SJCRH30 (cell line): Measurements from ENCODE around the gene RNF19B. TPM values are rescaled to one million over a fixed set of nuclear protein-coding genes. Genes with fewer than 3 reads are reported as not detected.

Source experiments
- DNase-seq, 2 experiments: peaks; one replicate each; pipeline ENCODE4 v3.0.0-alpha.2; 2015 to 2020
- H3K27ac ChIP-seq: fragments of 250-450 bp; sonication (Bioruptor Pico); 2 replicates; pipeline ENCODE4 v1.5.1; 2020; ENCODE audit warnings: mild to moderate bottlenecking, moderate library complexity
- H3K27me3 ChIP-seq: fragments of 250-450 bp; sonication (Bioruptor Pico); 2 replicates; pipeline ENCODE4 v1.5.1; 2020; ENCODE audit warnings: mild to moderate bottlenecking, moderate library complexity
- H3K36me3 ChIP-seq: fragments of 250-450 bp; sonication (Bioruptor Pico); 2 replicates; pipeline ENCODE4 v1.5.1; 2020; ENCODE audit warnings: mild to moderate bottlenecking, moderate library complexity
- H3K4me1 ChIP-seq: fragments of 250-450 bp; sonication (Bioruptor Pico); 2 replicates; pipeline ENCODE4 v1.5.1; 2020; ENCODE audit warnings: mild to moderate bottlenecking, moderate library complexity
- H3K4me3 ChIP-seq: fragments of 250-450 bp; sonication (Bioruptor Pico); 2 replicates; pipeline ENCODE4 v1.5.1; 2020; ENCODE audit warnings: mild to moderate bottlenecking, moderate library complexity
- H3K9me3 ChIP-seq: fragments of 250-450 bp; sonication (Bioruptor Pico); replicated peaks from 2 replicates; pipeline ENCODE4 v1.5.1; 2020; ENCODE audit warnings: mild to moderate bottlenecking, moderate library complexity
- total RNA-seq: library from RNA; depleted of rRNA; stranded (reverse); fragments of >200 nt; shearing (Covaris generic); gene quantifications from 2 replicates; pipeline ENCODE4 v1.2.3, GENCODE V29; 2014

RNF19B gene
- total RNA-seq, 1 experiment from 2014 or later: 10.5 TPM

DNA sequence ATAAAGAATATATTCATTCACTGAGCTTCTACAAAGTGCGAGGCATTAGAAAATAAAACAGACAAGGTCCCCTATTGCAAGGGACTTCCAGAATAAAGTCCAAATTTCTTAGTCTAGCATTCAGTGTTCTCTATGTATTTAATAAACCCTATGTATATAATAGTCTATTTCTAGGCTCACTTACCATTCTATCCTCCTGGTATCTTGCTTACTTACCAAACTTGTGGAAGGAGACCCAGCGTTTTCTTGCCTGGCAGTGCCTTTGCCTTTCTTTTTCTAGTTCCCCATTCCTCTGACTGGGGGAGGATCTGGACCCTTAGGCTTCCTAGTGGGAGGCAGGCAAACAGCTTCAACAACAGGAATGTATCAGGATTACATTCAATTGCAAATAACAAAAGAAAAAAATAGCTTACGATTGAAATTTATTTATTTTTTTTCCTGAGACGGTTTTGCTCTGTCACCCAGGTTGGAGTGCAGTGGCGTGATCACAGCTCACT is 690 bp upstream of the RNF19B start:
- H3K4me3 ChIP-seq: peak overlapping the region; percentile 72

DNA sequence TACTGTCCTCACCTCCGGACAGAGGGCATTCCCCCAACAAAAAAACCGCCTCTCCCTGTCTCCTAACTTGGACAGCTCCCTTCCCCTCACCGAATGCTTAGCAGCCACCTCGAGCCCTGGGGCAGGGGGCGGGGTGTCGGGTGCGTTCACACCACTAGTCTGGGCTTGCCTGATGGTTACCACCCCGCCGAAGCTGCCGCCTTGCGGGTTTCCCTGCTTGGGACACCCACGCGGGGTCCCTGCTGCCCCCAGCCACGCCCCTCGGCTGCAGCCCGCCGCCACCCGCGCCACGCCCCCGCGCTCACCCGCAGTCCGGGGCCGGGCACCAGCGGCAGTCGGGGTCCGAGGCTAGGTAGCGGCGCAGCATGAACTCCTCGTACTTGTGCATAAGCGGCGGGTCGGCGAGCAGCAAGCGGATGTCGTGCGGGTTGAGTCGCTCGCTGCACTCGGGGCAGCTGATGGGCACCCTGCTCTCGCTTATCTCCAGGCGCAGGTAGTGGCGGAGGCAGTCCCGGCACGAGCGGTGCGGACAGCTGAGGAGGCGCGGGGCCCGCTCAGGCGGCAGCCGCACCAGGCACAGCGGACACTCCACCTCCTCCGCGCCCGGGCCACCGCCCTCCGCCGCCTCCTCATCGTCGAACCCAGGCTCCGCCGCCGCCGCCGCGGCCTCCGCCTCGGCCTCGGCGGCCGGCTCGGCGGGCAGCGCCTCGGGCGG is 706 bp downstream of the RNF19B start:
- DNase-seq: peak; percentile 80
- Histone ChIP-seq H3K4me1 (peaks cover 7% of the 10 kb centered on the region; the same call in 1 of the 2 replicates), H3K36me3 (no peaks in the 10 kb centered on the region), H3K4me3 (peak overlapping the region; percentile 72), H3K27ac (no peak overlapping the region; the same call in 1 of the 2 replicates), H3K9me3 (no peaks in the 10 kb centered on the region), H3K27me3 (no peaks in the 10 kb centered on the region; the same call in 1 of the 2 replicates)

More for the DNA sequence above, 690 bp upstream of the RNF19B start:
- Histone ChIP-seq H3K36me3 (no peaks in the 10 kb centered on the region), H3K9me3 (no peaks in the 10 kb centered on the region), H3K27ac (no peak overlapping the region), H3K4me1 (peaks cover 7% of the 10 kb centered on the region; the same call in 1 of the 2 replicates), H3K27me3 (no peaks in the 10 kb centered on the region; the same call in 1 of the 2 replicates)
- no peak for DNase-seq

DNA sequence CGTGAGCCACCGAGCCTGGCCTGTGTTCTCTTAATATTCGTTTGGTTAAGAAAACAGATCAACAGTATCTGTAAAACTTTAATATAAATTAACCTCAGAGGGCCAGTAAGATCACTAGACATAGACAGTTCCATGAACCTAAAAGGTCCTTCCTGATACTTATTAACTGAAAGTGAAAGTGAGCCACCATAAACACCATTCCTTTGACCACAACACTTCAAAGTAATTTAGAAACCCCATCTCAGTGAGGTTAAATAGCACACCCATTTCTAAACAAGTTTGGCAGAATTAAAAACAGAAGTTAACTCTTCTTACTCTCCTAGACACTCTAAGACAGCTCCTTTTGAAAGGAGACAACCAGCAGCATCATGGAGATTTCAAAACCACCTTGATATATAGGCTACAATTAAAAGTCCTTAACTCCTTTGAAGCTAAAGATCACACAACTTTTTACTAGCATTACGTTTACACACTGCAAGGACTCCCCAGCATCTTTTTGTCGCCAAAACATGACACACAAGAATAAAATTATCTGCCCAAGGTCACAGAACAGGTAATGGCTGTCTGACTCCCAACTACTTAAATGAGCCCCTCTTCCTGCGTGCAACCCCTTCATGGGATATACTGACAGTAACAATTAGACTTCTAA is 2.2 kb downstream of the RNF19B start:
- Histone ChIP-seq H3K27me3 (no peaks in the 10 kb centered on the region), H3K4me3 (no peak overlapping the region), H3K27ac (no peak overlapping the region), H3K4me1 (peaks cover 9% of the 10 kb centered on the region; the same call in 1 of the 2 replicates), H3K36me3 (no peaks in the 10 kb centered on the region), H3K9me3 (no peaks in the 10 kb centered on the region)
- DNase-seq: no peak

DNA sequence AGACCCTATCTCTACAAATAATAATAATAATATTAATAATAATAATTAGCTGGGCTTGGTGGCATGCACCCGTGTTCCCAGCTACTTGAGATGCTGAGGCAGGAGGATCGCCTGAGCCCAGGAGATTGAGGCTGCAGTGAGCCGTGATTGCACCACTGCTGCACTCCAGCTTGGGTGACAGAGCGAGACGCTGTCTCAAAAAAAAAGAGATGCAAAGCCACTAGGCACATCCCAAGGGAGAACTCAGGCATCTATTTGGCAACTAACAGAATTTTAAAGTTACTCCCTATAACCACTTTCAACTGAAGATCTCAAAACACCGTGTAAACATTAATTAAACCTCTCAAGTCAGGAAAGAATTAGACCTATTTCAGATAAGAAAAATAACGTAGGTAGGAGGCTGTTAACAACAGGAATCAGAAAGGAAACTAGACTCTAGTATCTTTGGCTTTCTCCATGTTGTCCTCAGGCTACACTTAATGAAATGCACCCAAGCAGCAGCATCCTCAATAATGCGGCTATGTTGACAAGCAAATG is 3.7 kb downstream of the RNF19B start:
- Histone ChIP-seq H3K36me3 (no peaks in the 10 kb centered on the region), H3K4me3 (no peak overlapping the region), H3K27ac (no peak overlapping the region), H3K9me3 (no peaks in the 10 kb centered on the region; the same call in 1 of the 2 replicates), H3K4me1 (peaks cover 9% of the 10 kb centered on the region; the same call in 1 of the 2 replicates), H3K27me3 (no peaks in the 10 kb centered on the region)
- no peak for DNase-seq

DNA sequence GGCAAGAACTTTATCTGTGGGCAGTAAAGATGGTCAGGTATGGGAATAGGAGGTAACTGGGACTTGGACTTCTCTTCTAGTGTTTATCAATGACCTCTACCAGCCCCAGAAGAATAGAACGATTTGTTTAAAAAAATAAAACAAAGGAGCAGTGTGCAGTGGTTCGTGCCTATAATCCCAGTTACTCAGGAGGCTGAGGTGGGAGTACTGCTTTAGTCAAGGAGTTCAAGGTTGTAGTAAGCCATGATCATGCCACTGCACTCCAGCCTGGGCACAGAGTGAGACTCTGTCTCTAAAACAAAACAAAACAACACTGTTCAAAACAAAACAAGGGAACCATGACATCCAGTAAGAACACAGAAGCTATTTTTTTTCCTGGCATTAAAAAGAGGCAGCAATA is 4.3 kb downstream of the RNF19B start:
- Histone ChIP-seq H3K27me3 (no peaks in the 10 kb centered on the region), H3K4me1 (peaks cover 9% of the 10 kb centered on the region; the same call in 1 of the 2 replicates), H3K27ac (no peak overlapping the region), H3K9me3 (no peaks in the 10 kb centered on the region; the same call in 1 of the 2 replicates), H3K4me3 (no peak overlapping the region), H3K36me3 (no peaks in the 10 kb centered on the region)
- no peak for DNase-seq

DNA sequence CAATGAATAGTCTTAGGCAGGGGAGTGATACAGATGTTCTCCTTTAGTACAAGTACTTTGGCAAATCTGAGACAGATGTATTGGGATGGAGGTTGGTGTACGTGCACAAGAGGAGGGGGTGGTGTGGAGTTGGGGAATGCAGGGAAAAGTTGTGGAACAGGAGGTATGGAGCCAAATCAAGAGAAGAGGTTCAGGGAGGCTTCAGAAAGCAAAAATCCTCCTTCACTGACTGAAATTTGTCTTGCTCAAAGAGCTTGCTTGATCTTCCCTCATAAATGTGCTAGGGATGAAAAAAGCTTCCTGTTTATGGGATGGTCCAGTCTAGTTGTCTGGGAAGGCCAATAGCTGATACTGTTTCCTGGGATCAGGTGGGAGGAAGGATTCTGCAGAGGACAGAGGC is 5.8 kb downstream of the RNF19B start:
- Histone ChIP-seq H3K9me3 (no peaks in the 10 kb centered on the region; the same call in 1 of the 2 replicates), H3K27ac (no peak overlapping the region), H3K4me3 (no peak overlapping the region), H3K36me3 (no peaks in the 10 kb centered on the region), H3K27me3 (no peaks in the 10 kb centered on the region), H3K4me1 (peaks cover 9% of the 10 kb centered on the region; the same call in 1 of the 2 replicates)
- no peak for DNase-seq

DNA sequence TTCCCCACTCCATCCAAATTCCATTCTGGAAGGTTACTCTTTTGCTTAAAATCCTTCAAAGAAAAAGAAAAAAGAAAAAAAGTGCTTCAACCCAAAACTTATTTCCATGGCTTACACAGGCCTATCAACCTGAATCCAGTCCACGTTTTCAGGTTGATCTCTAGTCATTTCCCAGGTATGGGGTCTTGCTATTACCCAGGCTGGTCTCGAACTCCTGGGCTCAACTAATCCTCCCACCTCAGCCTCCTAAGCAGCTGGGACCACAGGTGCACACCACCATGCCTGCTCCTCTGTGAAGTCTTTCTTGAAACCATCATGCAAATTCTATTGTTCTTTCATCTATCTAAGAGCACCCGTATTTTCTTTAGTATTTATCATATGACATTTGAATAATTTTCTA is 7.6 kb downstream of the RNF19B start:
- no peaks in the 10 kb centered on the region for H3K27me3 ChIP-seq
- no peak for DNase-seq
- no peak overlapping the region for H3K27ac ChIP-seq
- no peaks in the 10 kb centered on the region for H3K36me3 ChIP-seq
- peaks cover 2% of the 10 kb centered on the region; the same call in 1 of the 2 replicates for H3K4me1 ChIP-seq
- no peak overlapping the region for H3K4me3 ChIP-seq
- H3K9me3 ChIP-seq: no peaks in the 10 kb centered on the region; the same call in 1 of the 2 replicates

- Histone ChIP-seq H3K27ac (no peak overlapping the region), H3K36me3 (no peaks in the 10 kb centered on the region), H3K4me3 (no peak overlapping the region), H3K4me1 (peaks cover 2% of the 10 kb centered on the region; the same call in 1 of the 2 replicates), H3K9me3 (no peaks in the 10 kb centered on the region; the same call in 1 of the 2 replicates), H3K27me3 (no peaks in the 10 kb centered on the region)
- DNase-seq: no peak
Observed at GRCh38 chr1:32954168-32954567, 10.4 kb downstream of the RNF19B start.

- no peak overlapping the region for H3K4me3 ChIP-seq
- no peak for DNase-seq
- H3K27me3 ChIP-seq: no peaks in the 10 kb centered on the region
- no peaks in the 10 kb centered on the region; the same call in 1 of the 2 replicates for H3K9me3 ChIP-seq
- H3K36me3 ChIP-seq: no peaks in the 10 kb centered on the region
- peaks cover 2% of the 10 kb centered on the region; the same call in 1 of the 2 replicates for H3K4me1 ChIP-seq
- no peak overlapping the region for H3K27ac ChIP-seq
Observed at GRCh38 chr1:32953495-32953894, 11.1 kb downstream of the RNF19B start.

- no peak for DNase-seq
- H3K27me3 ChIP-seq: no peaks in the 10 kb centered on the region
- H3K9me3 ChIP-seq: no peaks in the 10 kb centered on the region
- H3K4me3 ChIP-seq: no peak overlapping the region
- peaks cover 7% of the 10 kb centered on the region; the same call in 1 of the 2 replicates for H3K36me3 ChIP-seq
- H3K4me1 ChIP-seq: no peaks in the 10 kb centered on the region
- H3K27ac ChIP-seq: no peak overlapping the region
Observed at GRCh38 chr1:32949519-32949918, 15.1 kb downstream of the RNF19B start.

DNA sequence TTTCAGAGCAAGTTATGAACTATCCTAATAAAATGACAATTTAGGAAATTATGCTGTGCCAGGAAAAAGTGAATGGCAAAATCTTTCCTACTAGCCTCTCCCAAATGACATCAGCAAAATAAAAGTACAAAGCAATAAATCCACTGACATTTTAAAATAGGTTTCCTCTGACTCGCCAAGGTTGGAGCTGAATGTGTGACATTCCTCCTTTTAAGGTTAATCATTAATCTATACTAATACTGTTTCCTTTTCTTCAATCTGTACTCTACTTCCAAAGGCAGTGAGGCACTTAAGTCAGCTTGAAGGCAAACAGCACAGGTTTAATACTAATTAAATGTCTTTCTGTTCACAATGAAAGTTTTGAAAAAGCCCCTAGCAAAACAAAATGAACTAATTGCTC is 15.7 kb downstream of the RNF19B start:
- Histone ChIP-seq H3K4me1 (no peaks in the 10 kb centered on the region), H3K4me3 (no peak overlapping the region), H3K36me3 (peaks cover 8% of the 10 kb centered on the region; the same call in 1 of the 2 replicates), H3K9me3 (no peaks in the 10 kb centered on the region), H3K27ac (no peak overlapping the region), H3K27me3 (no peaks in the 10 kb centered on the region)
- DNase-seq: no peak

- no peak overlapping the region for H3K27ac ChIP-seq
- no peaks in the 10 kb centered on the region for H3K9me3 ChIP-seq
- no peak for DNase-seq
- no peaks in the 10 kb centered on the region for H3K4me1 ChIP-seq
- H3K4me3 ChIP-seq: no peak overlapping the region
- no peaks in the 10 kb centered on the region for H3K27me3 ChIP-seq
- peaks cover 13% of the 10 kb centered on the region; the same call in 1 of the 2 replicates for H3K36me3 ChIP-seq
Observed at GRCh38 chr1:32948390-32948722, 16.3 kb downstream of the RNF19B start.

DNA sequence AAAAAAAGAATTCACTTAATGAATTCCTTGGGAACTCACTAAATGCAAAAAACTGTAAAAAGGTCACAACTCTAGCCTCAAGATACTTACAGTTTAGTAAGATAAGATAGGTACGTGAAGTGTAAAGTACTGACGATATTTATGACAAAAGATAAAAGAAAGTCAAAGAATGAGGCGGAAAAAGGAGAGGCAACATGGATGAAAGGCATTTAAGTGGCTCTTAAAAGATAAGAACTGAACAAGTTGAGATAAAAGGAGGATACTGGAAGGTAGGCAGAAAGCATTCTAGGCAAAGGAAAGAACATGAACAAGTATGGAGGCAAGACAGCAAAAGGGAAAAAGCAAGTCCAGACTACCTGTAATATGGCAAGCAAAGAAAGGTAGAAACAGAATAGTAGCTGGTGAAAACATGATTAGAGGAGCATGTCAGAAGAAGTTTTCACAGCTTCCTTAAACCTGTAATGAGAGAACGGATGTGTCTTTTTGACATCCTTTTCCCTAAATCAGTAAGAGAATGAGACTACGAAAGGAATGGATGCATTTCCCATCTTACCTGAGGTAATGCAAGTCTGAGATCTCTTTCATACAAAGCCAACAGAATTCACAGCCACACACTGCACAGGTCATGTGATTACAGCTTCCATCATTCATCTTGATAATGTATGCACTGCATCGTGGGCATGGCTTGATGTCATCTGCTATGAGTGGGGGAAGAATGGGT is 16.8 kb downstream of the RNF19B start:
- H3K27me3 ChIP-seq: no peaks in the 10 kb centered on the region
- H3K27ac ChIP-seq: no peak overlapping the region
- H3K4me3 ChIP-seq: no peak overlapping the region
- H3K36me3 ChIP-seq: peaks cover 13% of the 10 kb centered on the region; the same call in 1 of the 2 replicates
- no peaks in the 10 kb centered on the region for H3K4me1 ChIP-seq
- no peak for DNase-seq
- no peaks in the 10 kb centered on the region for H3K9me3 ChIP-seq

DNA sequence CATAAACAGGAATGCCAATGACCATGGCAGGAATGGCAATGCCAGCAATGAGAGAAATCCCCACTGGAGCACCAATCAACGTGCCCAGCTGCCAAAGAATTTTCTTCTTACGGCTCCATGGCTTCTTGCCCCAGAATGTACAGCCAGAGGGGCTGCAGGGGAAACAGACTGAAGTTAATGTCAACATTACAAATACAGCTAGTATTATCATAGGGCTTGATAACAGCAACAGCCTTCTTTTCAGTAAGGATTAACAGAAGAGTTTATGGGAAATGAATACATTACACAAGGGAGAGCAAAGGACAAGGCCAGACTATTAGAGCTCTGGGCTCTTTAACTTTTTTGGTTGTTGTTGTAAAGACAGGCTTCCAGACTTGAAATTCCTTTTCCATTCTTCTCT is 18.2 kb downstream of the RNF19B start:
- no peak for DNase-seq
- H3K36me3 ChIP-seq: peaks cover 13% of the 10 kb centered on the region; the same call in 1 of the 2 replicates
- no peak overlapping the region for H3K4me3 ChIP-seq
- H3K9me3 ChIP-seq: no peaks in the 10 kb centered on the region
- no peak overlapping the region for H3K27ac ChIP-seq
- H3K4me1 ChIP-seq: no peaks in the 10 kb centered on the region
- H3K27me3 ChIP-seq: no peaks in the 10 kb centered on the region
